Fibroblast of upper back skin (primary cell): ENCODE measurements around the gene PEX5L.
"Not testable (repeated sequence)": the region's sequence is repeated elsewhere in the genome, so short reads cannot be mapped to it uniquely, and the experiment has no call there.

Source experiments
- DNase-seq: peaks from one replicate; pipeline ENCODE4 v3.0.0-alpha.2; 2013

PEX5L gene

GRCh38 chr3:180036671-180037455, at the start of gene PEX5L:
TSS of gene PEX5L (minus strand) at chr3:180036937. CDS start at chr3:180036599, 338 bp downstream.
- DNase-seq, result peak; percentile 65

- DNase-seq, result no peak
These were observed 48.5 kb upstream of the PEX5L start for GRCh38 chr3:180085122-180085710.

GRCh38 chr3:180082699-180083098, 46.0 kb upstream of the PEX5L start:
- no peak for DNase-seq

DNA sequence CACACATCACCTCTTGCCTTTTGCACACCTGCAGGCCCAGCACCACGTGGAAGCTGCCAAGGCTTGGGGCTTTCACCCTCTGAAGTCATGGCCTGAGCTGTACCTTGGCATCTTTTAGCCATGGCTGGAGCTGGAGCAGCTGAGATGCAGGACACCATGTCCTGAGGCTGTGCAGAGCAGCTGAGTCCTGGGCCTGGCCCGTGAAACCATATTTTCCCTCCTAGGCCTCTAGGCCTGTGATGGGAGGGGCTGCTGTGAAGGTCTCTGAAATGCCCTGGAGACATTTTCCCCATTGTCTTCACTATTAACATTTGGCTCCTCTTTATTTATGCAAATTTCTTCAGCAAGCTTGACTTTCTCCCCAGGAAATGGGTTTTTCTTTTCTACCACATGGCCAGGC, 41.9 kb upstream of the PEX5L start:
- DNase-seq, result no peak

- DNase-seq, result peak; percentile 16
These were observed 36.8 kb upstream of the PEX5L start for GRCh38 chr3:180073561-180073960.

DNA sequence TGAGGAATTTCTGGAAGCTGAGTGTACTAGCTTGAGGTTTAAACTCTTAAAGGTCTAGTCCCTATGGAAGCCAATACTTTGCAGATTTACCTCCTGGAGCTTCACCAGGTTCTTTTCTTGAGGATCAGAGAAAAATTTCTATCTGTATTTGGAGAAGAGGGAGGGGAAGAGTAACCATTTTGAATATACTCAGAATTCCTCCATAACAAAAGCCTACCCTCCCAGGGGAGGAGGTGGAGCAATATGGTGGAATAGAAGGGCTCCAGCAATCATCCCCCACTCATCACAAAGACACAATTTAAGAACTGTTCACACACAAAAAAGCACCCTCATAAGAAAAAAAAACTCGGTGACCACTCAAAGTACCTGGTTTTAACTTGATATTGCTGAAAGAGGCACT, 36.0 kb upstream of the PEX5L start:
- no peak for DNase-seq

GRCh38 chr3:180070925-180071324, 34.2 kb upstream of the PEX5L start:
- no peak for DNase-seq

GRCh38 chr3:180068023-180068422, 31.3 kb upstream of the PEX5L start:
- DNase-seq, result no peak

- DNase-seq, result no peak
These were observed 29.9 kb upstream of the PEX5L start for GRCh38 chr3:180066598-180066997.

DNA sequence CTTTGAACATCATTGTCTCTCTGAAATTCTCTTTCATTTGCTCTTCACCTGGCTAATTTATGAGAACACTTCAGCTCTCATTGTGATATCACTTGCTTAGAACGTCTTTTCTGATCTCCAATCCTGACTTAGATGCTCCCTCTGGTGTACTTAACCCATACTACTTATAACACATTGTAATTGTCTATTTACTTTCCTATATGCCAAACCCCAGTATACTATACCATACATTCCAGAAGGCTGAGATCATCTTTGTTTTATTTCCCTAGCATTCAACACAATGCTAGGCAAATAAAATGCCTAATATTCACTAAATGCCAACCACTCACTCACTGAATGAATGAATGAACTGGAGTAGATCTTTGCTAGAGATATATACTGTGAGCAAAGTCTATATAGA, 27.0 kb upstream of the PEX5L start:
- DNase-seq, result no peak

DNA sequence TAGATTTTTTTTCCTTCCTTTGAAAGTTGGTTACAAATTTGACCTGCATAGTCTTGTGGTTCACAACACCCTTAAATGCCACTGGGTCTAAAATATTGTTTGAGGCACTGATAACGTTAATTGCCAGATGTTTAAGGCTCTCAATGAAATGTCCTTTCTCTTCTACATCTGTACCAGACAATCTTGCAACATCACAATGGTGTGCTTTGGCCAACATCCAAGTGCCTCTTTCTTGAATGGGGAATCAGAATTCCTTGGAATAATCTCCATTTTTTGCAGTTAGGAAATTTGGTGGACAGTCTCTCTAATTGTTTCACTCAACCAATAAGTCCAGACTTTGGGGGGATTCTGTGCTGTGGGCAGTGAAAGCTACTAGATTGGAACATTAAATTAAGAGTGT, 26.0 kb upstream of the PEX5L start:
- DNase-seq, result no peak

DNA sequence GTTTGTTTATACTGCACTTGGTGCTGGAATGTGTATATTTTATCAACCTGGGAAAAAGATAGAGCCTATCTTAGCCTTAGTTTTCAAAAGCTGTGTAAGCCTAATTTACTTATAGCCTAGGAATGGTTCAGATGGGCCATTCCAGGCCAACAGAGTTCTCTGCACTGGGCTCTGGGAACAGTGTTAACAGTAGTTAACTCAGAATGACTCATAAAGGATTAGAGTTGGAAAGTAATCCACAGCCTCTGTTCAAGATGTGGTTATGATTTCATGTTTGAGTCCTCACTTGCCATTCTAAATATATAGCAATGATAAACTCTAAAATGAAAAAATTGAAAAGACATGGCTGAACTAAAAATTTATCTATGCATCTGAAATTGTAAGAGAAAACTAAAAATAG, 22.6 kb upstream of the PEX5L start:
- peak; percentile 65 for DNase-seq

- DNase-seq, result no peak
These were observed 21.5 kb upstream of the PEX5L start for GRCh38 chr3:180058238-180058637.

DNA sequence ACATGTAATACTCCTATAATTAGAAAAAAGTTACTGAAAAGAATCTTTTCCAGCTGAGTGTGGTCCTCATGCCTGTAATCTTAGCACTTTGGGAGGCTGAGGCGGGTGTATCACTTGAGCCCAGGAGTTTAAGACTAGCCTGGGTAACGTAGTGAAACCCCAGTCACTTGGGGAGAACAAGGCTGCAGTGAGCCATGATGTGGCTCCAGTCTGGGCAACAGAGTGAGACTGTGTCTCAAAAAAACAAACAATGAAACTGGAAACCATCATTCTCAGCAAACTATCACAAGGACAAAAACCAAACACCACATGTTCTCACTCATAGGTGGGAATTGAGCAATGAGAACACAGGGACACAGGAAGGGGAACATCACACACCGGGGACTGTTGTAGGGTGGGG, 18.9 kb upstream of the PEX5L start:
- DNase-seq, result not testable (repeated sequence)

GRCh38 chr3:180049391-180049790, 12.7 kb upstream of the PEX5L start:
- DNase-seq, result no peak

DNA sequence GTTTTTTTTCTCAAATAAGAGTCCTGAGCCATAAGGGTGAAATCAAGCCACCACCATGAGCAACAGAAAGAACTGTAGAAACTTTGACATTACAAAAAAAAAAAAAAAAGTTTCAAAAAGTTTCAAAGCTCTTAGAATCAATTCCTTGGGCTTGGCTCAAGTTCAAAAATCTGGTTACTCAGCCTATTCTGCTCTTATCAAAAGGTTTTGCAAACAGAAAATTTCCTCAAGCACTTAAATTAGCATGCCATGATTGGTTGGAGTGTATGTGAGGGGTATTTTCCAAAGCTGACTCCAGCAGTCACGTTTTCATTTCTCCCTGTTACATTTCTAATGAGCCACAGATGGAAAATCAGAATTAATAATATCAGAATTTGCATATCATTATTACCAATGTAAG, 12.1 kb upstream of the PEX5L start:
- peak; percentile 76 for DNase-seq

DNA sequence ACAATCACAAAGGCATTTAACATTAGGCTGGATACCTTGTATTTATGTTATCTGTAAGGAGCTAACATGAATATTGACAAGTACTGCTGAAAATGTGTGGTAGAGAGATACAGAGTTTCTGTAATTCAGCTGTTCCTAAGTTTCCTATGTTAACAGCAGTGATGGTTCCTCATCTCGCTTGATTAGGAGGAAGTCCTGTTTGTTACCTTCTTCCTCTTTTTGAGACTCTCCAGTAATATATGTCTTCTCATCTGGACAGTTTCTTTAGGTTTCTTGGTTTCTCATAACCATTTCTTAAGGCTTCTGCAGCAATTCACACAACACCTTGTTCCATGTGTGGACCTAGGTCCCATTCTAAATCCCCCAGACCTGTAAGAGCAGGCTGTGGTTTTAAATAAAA, 11.4 kb upstream of the PEX5L start:
- no peak for DNase-seq

GRCh38 chr3:180040966-180041365, 4.2 kb upstream of the PEX5L start:
- DNase-seq, result no peak

- peak; percentile 5 for DNase-seq
These were observed 556 bp downstream of the PEX5L start for GRCh38 chr3:180036092-180036670.

DNA sequence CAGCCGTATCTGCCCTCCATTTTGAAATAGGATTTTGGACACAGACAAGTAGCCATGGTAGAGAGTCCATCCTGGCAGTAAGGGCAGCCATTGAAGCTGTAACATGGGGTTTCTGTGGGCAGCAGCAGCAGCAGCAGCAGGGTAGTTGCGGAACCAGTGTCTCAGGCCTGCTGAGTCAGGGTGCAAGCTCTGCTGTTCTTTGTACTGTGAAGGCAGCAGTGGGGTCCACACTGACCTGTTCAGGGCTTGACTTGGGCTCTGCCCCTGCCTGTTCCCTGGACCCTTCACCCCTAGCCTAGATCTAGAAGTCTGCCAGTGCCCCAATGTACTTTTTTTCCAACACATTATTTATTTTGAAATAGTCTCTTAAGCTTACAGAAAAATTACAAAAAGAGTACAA, 9.7 kb downstream of the PEX5L start:
- DNase-seq, result no peak

DNA sequence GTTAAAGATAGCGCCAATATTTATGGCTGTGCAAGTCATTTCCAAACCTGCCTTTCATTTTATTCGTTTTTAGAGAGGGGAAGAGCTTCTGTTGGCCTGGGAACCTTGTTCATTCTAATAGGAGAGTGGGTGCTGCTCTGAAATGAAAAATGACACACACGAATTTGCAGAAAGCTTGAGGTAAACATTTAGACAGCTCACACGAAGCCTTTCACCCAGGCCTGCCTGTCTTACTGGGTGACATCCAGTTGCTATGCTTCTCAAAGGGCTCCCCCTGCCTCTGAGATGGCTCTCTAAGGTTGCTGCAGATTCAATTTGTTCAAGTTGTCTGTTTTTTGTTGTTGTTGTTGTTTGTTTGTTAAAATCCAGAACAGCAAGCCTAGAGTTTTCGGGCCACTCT, 18.2 kb downstream of the PEX5L start:
- no peak for DNase-seq

DNA sequence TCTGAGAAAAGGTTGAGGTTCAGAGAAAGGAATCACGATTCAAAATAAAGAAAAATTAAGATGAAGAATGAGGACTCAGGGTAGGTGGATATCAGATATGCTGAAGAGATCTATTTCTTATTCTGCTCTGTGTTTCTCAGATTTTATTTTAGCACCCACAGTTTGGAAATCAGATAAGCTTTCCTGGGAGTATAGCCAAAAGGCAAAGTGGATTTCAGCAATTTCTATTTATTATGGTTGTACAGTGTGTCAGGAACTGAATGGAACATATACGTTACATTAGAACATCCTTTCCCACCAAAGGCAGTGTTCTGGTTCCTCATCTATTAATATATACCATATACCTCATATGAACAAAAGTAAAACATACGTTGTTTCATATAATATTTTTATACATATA, 18.9 kb downstream of the PEX5L start:
- DNase-seq, result no peak

DNA sequence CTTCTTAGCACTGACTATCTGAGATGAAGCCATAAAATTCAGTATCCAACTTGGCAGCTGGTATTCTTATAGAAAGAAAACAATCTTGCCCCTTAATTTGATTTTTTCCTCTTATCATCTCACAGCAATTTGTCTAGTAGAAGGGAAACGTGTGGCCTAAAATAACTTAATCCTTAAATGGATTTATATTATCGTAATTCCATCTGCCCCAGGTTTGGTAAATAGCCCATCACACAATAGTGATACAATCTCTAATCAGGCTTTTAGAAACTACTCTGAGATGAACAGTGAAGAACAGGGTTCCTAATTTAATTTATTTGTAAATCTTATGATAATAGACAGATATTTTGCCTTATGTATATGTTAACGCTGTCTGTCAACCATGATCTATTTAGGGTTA, 24.8 kb downstream of the PEX5L start:
- DNase-seq, result no peak

DNA sequence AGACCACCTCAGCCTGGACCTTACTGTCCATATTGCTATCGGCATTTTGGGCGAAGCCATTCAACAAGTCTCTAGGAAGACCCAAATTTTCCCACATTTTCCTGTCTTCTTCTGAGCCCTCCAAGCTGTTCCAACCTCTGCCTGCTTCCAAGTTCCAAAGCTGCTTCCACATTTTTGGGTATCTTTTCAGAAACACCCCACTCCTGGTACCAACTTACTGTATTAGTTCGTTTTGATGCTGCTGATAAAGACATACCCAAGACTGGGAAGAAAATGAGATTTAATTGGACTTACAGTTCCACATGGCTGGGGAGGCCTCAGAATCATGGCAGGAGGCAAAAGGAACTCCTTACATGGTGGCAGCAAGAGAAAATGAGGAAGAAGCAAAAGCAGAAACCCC, 28.4 kb downstream of the PEX5L start:
- DNase-seq, result not testable (repeated sequence)
